ENCODE data around the gene VWF. TPM values are rescaled to one million over a fixed set of nuclear protein-coding genes. Genes with fewer than 3 reads are reported as not detected.

Gene VWF
- total RNA-seq, 1 donor = 0.72 TPM

DNA sequence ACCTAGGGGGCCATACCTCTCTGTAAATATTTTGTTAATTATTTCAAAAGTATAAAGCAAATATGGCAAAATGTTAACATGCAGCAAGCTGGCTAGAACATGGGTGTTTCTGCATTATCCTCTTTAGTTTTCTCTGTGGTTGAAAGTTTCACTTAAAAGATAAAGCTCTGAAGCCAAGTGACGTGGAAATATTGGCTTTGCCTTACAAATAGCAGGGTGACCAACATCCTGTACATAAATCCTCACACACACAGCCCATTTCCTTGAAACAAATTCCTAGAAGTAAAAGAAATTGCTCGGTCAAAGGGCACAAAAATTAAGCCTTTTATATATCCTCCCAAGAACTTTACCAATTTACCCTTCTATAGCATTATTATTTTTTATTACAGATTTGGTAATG lies 10.6 kb upstream of the VWF start:
- Histone ChIP-seq H4K20me1 (ENCODE audit: insufficient read depth, low read length) (no peaks in the 10 kb centered on the region), H3K9me3 (ENCODE audit: low read depth, low read length) (no peaks in the 10 kb centered on the region), H2AFZ (ENCODE audit: low read length) (no peak overlapping the region), H3K79me2 (ENCODE audit: insufficient read depth, low read length) (no peaks in the 10 kb centered on the region), H3K4me2 (ENCODE audit: insufficient read depth, low read length) (no peak overlapping the region), H3K27ac (ENCODE audit: low read depth, low read length) (no peak overlapping the region), H3K4me3 (ENCODE audit: insufficient read depth, low read length) (no peak overlapping the region), H3K27me3 (ENCODE audit: insufficient read depth, low read length) (no peaks in the 10 kb centered on the region), H3K4me1 (ENCODE audit: insufficient read depth, low read length) (no peaks in the 10 kb centered on the region), H3K36me3 (ENCODE audit: insufficient read depth, low read length) (no peaks in the 10 kb centered on the region)
- TF ChIP-seq, protein P1, sequence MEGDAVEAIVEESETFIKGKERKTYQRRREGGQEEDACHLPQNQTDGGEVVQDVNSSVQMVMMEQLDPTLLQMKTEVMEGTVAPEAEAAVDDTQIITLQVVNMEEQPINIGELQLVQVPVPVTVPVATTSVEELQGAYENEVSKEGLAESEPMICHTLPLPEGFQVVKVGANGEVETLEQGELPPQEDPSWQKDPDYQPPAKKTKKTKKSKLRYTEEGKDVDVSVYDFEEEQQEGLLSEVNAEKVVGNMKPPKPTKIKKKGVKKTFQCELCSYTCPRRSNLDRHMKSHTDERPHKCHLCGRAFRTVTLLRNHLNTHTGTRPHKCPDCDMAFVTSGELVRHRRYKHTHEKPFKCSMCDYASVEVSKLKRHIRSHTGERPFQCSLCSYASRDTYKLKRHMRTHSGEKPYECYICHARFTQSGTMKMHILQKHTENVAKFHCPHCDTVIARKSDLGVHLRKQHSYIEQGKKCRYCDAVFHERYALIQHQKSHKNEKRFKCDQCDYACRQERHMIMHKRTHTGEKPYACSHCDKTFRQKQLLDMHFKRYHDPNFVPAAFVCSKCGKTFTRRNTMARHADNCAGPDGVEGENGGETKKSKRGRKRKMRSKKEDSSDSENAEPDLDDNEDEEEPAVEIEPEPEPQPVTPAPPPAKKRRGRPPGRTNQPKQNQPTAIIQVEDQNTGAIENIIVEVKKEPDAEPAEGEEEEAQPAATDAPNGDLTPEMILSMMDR (IDR thresholded peaks at IDR 0.05; ENCODE audit: extremely low read depth, low read depth, low read length) = no peak
- peak; percentile 65 for DNase-seq (ENCODE audit: insufficient read length, low spot score, missing footprints)

DNA sequence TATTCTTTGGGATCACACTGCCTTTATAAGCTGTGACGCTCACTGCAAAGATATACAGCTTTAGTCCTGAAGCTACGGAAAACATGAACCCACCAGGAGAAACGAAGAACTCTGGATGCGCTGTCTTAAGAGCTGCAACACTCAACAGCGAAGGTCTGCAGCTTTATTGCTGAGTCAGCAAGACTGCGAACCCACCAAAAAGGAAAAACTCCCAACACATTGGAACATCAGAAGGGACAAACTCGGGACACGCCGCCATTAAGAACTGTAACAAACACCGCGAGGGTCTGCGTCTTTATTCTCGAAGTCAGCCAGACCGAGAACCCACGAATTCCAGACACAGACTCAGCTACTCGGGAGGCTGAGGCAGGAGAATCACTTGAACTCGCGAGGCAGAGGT lies 9.2 kb upstream of the VWF start:
- no peaks in the 10 kb centered on the region for H3K9me3 ChIP-seq (ENCODE audit: low read depth, low read length)
- DNase-seq (ENCODE audit: insufficient read length, low spot score, missing footprints) = no peak
- no peak overlapping the region for H3K4me2 ChIP-seq (ENCODE audit: insufficient read depth, low read length)
- H3K36me3 ChIP-seq (ENCODE audit: insufficient read depth, low read length) = no peaks in the 10 kb centered on the region
- no peak overlapping the region for H3K4me3 ChIP-seq (ENCODE audit: insufficient read depth, low read length)
- H3K27me3 ChIP-seq (ENCODE audit: insufficient read depth, low read length) = no peaks in the 10 kb centered on the region
- no peaks in the 10 kb centered on the region for H4K20me1 ChIP-seq (ENCODE audit: insufficient read depth, low read length)
- H3K27ac ChIP-seq (ENCODE audit: low read depth, low read length) = no peak overlapping the region
- no peaks in the 10 kb centered on the region for H3K79me2 ChIP-seq (ENCODE audit: insufficient read depth, low read length)
- H2AFZ ChIP-seq (ENCODE audit: low read length) = no peak overlapping the region
- TF ChIP-seq, protein P1 (IDR thresholded peaks at IDR 0.05; ENCODE audit: extremely low read depth, low read depth, low read length) = no peak
- H3K4me1 ChIP-seq (ENCODE audit: insufficient read depth, low read length) = no peaks in the 10 kb centered on the region

DNA sequence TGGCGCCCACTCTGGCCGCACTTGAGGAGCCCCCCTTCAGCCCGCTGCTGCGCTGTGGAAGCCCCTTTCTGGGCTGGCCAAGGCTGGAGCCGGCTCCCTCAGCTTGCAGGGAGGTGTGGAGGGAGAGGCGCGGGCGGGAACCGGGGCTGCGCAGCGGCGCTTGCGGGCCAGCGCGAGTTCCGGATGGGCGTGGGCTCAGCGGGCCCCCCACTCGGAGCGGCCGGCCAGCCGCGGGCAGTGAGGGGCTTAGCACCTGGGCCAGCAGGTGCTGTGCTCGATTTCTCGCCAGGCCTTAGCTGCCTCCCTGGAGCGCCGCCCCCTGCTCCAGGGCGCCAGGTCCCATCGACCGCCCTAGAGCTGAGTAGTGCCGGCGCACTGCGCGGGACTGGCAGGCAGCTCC lies 8.0 kb upstream of the VWF start:
- H3K4me2 ChIP-seq (ENCODE audit: insufficient read depth, low read length) = no peak overlapping the region
- no peak overlapping the region for H3K27ac ChIP-seq (ENCODE audit: low read depth, low read length)
- H3K27me3 ChIP-seq (ENCODE audit: insufficient read depth, low read length) = no peaks in the 10 kb centered on the region
- H3K36me3 ChIP-seq (ENCODE audit: insufficient read depth, low read length) = no peaks in the 10 kb centered on the region
- DNase-seq (ENCODE audit: insufficient read length, low spot score, missing footprints) = no peak
- TF ChIP-seq, protein P1 (IDR thresholded peaks at IDR 0.05; ENCODE audit: extremely low read depth, low read depth, low read length) = no peak
- H3K9me3 ChIP-seq (ENCODE audit: low read depth, low read length) = no peaks in the 10 kb centered on the region
- no peak overlapping the region for H3K4me3 ChIP-seq (ENCODE audit: insufficient read depth, low read length)
- no peak overlapping the region for H2AFZ ChIP-seq (ENCODE audit: low read length)
- H4K20me1 ChIP-seq (ENCODE audit: insufficient read depth, low read length) = no peaks in the 10 kb centered on the region
- no peaks in the 10 kb centered on the region for H3K4me1 ChIP-seq (ENCODE audit: insufficient read depth, low read length)
- no peaks in the 10 kb centered on the region for H3K79me2 ChIP-seq (ENCODE audit: insufficient read depth, low read length)

DNA sequence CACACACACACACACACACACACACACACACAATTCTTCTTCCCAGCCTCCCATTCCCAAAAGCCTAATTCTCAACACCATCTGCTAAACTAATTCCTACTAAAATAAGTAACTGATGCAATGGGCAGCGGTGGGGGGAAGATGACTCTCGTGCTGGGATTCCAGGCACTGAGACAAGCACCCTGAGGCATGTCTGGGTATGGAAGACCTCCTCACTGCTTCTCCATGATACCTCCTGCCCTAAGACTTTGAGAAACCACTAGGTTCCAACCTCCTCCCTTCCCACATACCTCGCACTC lies 789 bp upstream of the VWF start:
- DNase-seq (ENCODE audit: insufficient read length, low spot score, missing footprints) = no peak
- no peak overlapping the region for H3K27ac ChIP-seq (ENCODE audit: low read depth, low read length)

More for the DNA sequence above, 789 bp upstream of the VWF start:
- no peaks in the 10 kb centered on the region for H3K36me3 ChIP-seq (ENCODE audit: insufficient read depth, low read length)
- TF ChIP-seq, protein P1 (IDR thresholded peaks at IDR 0.05; ENCODE audit: extremely low read depth, low read depth, low read length) = no peak
- peaks cover 6% of the 10 kb centered on the region for H3K27me3 ChIP-seq (ENCODE audit: insufficient read depth, low read length)
- H3K9me3 ChIP-seq (ENCODE audit: low read depth, low read length) = no peaks in the 10 kb centered on the region
- H3K4me1 ChIP-seq (ENCODE audit: insufficient read depth, low read length) = no peaks in the 10 kb centered on the region
- no peaks in the 10 kb centered on the region for H3K79me2 ChIP-seq (ENCODE audit: insufficient read depth, low read length)
- no peak overlapping the region for H2AFZ ChIP-seq (ENCODE audit: low read length)
- H4K20me1 ChIP-seq (ENCODE audit: insufficient read depth, low read length) = no peaks in the 10 kb centered on the region
- no peak overlapping the region for H3K4me2 ChIP-seq (ENCODE audit: insufficient read depth, low read length)
- H3K4me3 ChIP-seq (ENCODE audit: insufficient read depth, low read length) = no peak overlapping the region

Measured in osteoblast (primary cell).